ENCODE measurements around the gene ARPC2. TPM values are rescaled to one million over a fixed set of nuclear protein-coding genes. Genes with fewer than 3 reads are reported as not detected.

The ARPC2 gene
- total and polyA plus RNA-seq, 2 of the 13 experiments (the other 11 are each of a cell fraction or from before 2014, with no cell fraction given) = 168 to 303 TPM

DNA sequence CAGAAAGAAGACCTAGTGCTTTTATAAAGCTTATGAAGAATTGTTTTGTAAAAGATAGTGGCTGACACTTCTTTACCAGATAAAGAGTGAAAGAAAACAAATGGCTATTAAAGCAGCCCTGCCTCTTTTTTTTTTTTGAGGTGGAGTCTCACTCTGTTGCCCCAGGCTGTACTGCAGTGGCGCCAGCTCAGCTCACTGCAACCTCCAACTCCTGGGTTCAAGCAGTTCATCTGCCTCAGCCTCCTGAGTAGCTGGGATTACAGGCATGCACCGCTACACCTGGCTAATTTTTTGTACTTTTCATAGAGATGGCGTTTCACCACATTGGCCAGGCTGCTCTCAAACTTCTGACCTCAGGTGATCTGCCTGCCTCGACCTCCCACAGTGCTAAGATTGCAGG, 12.9 kb downstream of the ARPC2 start (continued):
- TF ChIP-seq SCMH1 (CRISPR knock-in tag; IDR thresholded peaks at IDR 0.05; ENCODE audit: borderline replicate concordance) = no peak
- TF ChIP-seq ISX (CRISPR knock-in tag; conservative IDR thresholded peaks at IDR 0.05) = no peak
- TF ChIP-seq ARNT (IDR thresholded peaks at IDR 0.05) = no peak
- TF ChIP-seq ZNF143 (CRISPR knock-in tag; IDR thresholded peaks at IDR 0.05) = no peak
- no peak for TF ChIP-seq ZNF451 (CRISPR knock-in tag; IDR thresholded peaks at IDR 0.05)

DNA sequence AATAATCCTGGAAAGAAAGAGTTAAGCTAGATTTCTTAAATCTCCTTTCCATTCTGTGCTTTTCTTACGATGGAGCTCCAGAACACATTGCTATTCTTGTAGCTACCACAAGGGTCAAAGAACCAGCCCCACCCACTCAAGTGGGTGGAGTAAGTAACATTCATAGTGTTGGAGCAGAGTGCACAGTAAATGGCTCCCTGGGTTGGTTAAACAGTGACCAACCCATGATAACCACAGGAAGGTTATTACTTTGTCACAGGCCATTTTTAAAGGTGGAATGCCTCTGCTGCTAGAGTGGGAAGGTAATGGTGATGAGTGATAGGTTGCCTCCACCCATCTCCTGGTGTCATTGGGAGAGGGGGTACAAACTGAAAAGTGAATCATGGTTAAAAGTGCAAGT, 13.9 kb downstream of the ARPC2 start:
- H3K4me3 ChIP-seq (replicated peaks in 1 of 3; ENCODE audit: insufficient read depth in 1 of 3, low read depth in 2 of 3, low read length in 3 of 3) = no peak overlapping the region
- peaks cover 39% of the 10 kb centered on the region for H3K4me1 ChIP-seq (ENCODE audit: insufficient read depth, low read length)
- ChIA-PET CTCF (ENCODE audit: low intra/inter-chr PET ratio, low total read pairs) (no interaction called here), POLR2A (interaction anchor here (1.0 to 1.7 kb wide), 3 partner anchors 14 to 39 kb away, joined by 4 to 11 read pairs (median 4); partner anchors contain the start of genes AAMP, ARPC2 and PNKD)
- H3K36me3 ChIP-seq (replicated peaks in 1 of 2; ENCODE audit: control insufficient read depth in 1 of 2, insufficient read depth in 2 of 2, low read length in 2 of 2) = peaks cover 34 to 88% of the 10 kb centered on the region in 2 experiments
- peak; percentile 97 for ATAC-seq
- H3K4me2 ChIP-seq (ENCODE audit: low read depth, low read length) = no peak overlapping the region; the same call in 1 of the 2 replicates
- H3K27ac ChIP-seq (ENCODE audit: extremely low read length, insufficient read depth, low read length) = no peak overlapping the region
- no peaks in the 10 kb centered on the region for H3K79me2 ChIP-seq (ENCODE audit: insufficient read depth, low read length)
- peak; percentile 75 for FAIRE-seq
- 30% methylated on average over 1 of the region's 1 CpG for WGBS (ENCODE audit: low lambda C conversion rate)
- no peak overlapping the region for H2AFZ ChIP-seq (ENCODE audit: low read length)
- H3K27me3 ChIP-seq (ENCODE audit: control insufficient read depth in 1 of 2, insufficient read depth in 2 of 2, low read length in 2 of 2) = no peaks in the 10 kb centered on the region
- in situ Hi-C loops (cut with HindIII; ENCODE audit: extremely low pct_ligation_motif_present, low pct_unique_long_range_greater_than_20kb) = no loop called here
- H3K9me3 ChIP-seq (ENCODE audit: low read length) = no peaks in the 10 kb centered on the region
- intact Hi-C loops (cut with micrococcal nuclease; ENCODE audit: unreplicated experiment) = no loop called here
- H3K9ac ChIP-seq (ENCODE audit: insufficient read depth, low read depth, low read length) = no peak overlapping the region
- H4K20me1 ChIP-seq (ENCODE audit: insufficient read depth, low read length) = no peaks in the 10 kb centered on the region
- peak; percentile 70 for DNase-seq (ENCODE audit: low spot score)
- no TSS peak for BruUV-seq (replicated peaks)
- TF ChIP-seq, protein P1, sequence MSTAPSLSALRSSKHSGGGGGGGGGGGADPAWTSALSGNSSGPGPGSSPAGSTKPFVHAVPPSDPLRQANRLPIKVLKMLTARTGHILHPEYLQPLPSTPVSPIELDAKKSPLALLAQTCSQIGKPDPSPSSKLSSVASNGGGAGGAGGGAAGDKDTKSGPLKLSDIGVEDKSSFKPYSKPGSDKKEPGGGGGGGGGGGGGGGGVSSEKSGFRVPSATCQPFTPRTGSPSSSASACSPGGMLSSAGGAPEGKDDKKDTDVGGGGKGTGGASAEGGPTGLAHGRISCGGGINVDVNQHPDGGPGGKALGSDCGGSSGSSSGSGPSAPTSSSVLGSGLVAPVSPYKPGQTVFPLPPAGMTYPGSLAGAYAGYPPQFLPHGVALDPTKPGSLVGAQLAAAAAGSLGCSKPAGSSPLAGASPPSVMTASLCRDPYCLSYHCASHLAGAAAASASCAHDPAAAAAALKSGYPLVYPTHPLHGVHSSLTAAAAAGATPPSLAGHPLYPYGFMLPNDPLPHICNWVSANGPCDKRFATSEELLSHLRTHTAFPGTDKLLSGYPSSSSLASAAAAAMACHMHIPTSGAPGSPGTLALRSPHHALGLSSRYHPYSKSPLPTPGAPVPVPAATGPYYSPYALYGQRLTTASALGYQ (CRISPR knock-in tag; IDR thresholded peaks at IDR 0.05) = no peak
- TF ChIP-seq ZNF878 (CRISPR knock-in tag; IDR thresholded peaks at IDR 0.05) (no peak), ZNF747 (CRISPR knock-in tag; IDR thresholded peaks at IDR 0.05; ENCODE audit: borderline replicate concordance) (no peak), BRCA1 (CRISPR knock-in tag; IDR thresholded peaks at IDR 0.05) (no peak), ZFP90 (CRISPR knock-in tag; IDR thresholded peaks at IDR 0.05; ENCODE audit: borderline replicate concordance) (no peak), ZMYM4 (CRISPR knock-in tag; IDR thresholded peaks at IDR 0.05) (0 out of 2 replicates have a peak, but pooled peaks have one; percentile 23), KDM2A (CRISPR knock-in tag; IDR thresholded peaks at IDR 0.05; ENCODE audit: borderline replicate concordance, low read depth) (no peak), ZNF460 (CRISPR knock-in tag; IDR thresholded peaks at IDR 0.05; ENCODE audit: borderline replicate concordance) (no peak), ZNF781 (CRISPR knock-in tag; IDR thresholded peaks at IDR 0.05; ENCODE audit: borderline replicate concordance, not compliant biosample characterization) (no peak), CEBPG (CRISPR knock-in tag; IDR thresholded peaks at IDR 0.05) (0 out of 2 replicates have a peak, but pooled peaks have one; percentile 10)
- TF ChIP-seq, protein P2, sequence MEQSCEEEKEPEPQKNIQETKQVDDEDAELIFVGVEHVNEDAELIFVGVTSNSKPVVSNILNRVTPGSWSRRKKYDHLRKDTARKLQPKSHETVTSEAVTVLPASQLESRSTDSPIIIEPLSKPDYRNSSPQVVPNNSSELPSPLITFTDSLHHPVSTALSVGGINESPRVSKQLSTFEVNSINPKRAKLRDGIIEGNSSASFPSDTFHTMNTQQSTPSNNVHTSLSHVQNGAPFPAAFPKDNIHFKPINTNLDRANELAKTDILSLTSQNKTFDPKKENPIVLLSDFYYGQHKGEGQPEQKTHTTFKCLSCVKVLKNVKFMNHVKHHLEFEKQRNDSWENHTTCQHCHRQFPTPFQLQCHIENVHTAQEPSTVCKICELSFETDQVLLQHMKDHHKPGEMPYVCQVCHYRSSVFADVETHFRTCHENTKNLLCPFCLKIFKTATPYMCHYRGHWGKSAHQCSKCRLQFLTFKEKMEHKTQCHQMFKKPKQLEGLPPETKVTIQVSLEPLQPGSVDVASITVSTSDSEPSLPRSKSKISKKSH (CRISPR knock-in tag; IDR thresholded peaks at IDR 0.05; ENCODE audit: borderline replicate concordance) = no peak
- TF ChIP-seq, protein P3, sequence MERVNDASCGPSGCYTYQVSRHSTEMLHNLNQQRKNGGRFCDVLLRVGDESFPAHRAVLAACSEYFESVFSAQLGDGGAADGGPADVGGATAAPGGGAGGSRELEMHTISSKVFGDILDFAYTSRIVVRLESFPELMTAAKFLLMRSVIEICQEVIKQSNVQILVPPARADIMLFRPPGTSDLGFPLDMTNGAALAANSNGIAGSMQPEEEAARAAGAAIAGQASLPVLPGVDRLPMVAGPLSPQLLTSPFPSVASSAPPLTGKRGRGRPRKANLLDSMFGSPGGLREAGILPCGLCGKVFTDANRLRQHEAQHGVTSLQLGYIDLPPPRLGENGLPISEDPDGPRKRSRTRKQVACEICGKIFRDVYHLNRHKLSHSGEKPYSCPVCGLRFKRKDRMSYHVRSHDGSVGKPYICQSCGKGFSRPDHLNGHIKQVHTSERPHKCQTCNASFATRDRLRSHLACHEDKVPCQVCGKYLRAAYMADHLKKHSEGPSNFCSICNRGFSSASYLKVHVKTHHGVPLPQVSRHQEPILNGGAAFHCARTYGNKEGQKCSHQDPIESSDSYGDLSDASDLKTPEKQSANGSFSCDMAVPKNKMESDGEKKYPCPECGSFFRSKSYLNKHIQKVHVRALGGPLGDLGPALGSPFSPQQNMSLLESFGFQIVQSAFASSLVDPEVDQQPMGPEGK (CRISPR knock-in tag; IDR thresholded peaks at IDR 0.05) = 0 out of 2 replicates have a peak, but pooled peaks have one; percentile 12
- TF ChIP-seq, protein P4, sequence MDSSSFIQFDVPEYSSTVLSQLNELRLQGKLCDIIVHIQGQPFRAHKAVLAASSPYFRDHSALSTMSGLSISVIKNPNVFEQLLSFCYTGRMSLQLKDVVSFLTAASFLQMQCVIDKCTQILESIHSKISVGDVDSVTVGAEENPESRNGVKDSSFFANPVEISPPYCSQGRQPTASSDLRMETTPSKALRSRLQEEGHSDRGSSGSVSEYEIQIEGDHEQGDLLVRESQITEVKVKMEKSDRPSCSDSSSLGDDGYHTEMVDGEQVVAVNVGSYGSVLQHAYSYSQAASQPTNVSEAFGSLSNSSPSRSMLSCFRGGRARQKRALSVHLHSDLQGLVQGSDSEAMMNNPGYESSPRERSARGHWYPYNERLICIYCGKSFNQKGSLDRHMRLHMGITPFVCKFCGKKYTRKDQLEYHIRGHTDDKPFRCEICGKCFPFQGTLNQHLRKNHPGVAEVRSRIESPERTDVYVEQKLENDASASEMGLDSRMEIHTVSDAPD (CRISPR knock-in tag; IDR thresholded peaks at IDR 0.05) = peak; percentile 52; the same call in 1 of the 2 replicates
